Neuronal stem cell (in vitro differentiated cells): ENCODE results near the gene NPAS3.

Experiments used
- DNase-seq: peaks from one replicate; pipeline ENCODE4 v3.0.0-alpha.2; 2013; ENCODE audit warnings: low spot score
- H2AFZ ChIP-seq: one replicate; pipeline ENCODE4 v1.6.1; 2013; ENCODE audit warnings: mild to moderate bottlenecking, low read length, inconsistent platforms
- H2AK5ac ChIP-seq: 2 replicates; pipeline ENCODE4 v1.6.1; 2013; ENCODE audit warnings: low read depth, mild to moderate bottlenecking, inconsistent platforms, low read length, moderate library complexity, mixed read lengths
- H2BK120ac ChIP-seq: 2 replicates; pipeline ENCODE4 v1.6.1; 2013; ENCODE audit warnings: low read depth, mild to moderate bottlenecking, inconsistent platforms, low read length, moderate library complexity, mixed read lengths
- H2BK12ac ChIP-seq: one replicate; pipeline ENCODE4 v1.6.1; 2013; ENCODE audit warnings: low read length, inconsistent platforms
- H2BK15ac ChIP-seq: 2 replicates; pipeline ENCODE4 v1.6.1; 2013; ENCODE audit warnings: mild to moderate bottlenecking, low read length, inconsistent platforms, mixed read lengths
- H2BK5ac ChIP-seq: one replicate; pipeline ENCODE4 v1.6.1; 2013; ENCODE audit warnings: inconsistent platforms, mild to moderate bottlenecking, low read length, moderate library complexity
- H3K14ac ChIP-seq: one replicate; pipeline ENCODE4 v1.6.1; 2013; ENCODE audit warnings: low read length, inconsistent platforms
- H3K18ac ChIP-seq: 2 replicates; pipeline ENCODE4 v1.6.1; 2013; ENCODE audit warnings: low read length, inconsistent platforms
- H3K23ac ChIP-seq: 2 replicates; pipeline ENCODE4 v1.6.1; 2013; ENCODE audit warnings: low read depth, mild to moderate bottlenecking, mixed read lengths, low read length, inconsistent platforms; ENCODE audit not compliant: poor library complexity
- H3K27ac ChIP-seq: replicated peaks from 3 replicates; pipeline ENCODE4 v1.5.1; 2013; ENCODE audit warnings: low read length, inconsistent platforms
- H3K27me3 ChIP-seq, 3 experiments: 2 replicates each; pipeline ENCODE4 v1.6.1; 2013; ENCODE audit warnings: low read length in 3 of 3, mild to moderate bottlenecking in 2 of 3, inconsistent platforms in 1 of 3, low read depth in 1 of 3, mixed read lengths in 1 of 3, moderate library complexity in 1 of 3; ENCODE audit not compliant: control insufficient read depth in 3 of 3, insufficient read depth in 3 of 3
- H3K36me3 ChIP-seq, 2 donors: replicated peaks in 1 of 2; 2 replicates each; pipeline ENCODE4 v1.6.1; 2013; ENCODE audit warnings: low read length in 2 of 2; ENCODE audit not compliant: control insufficient read depth in 2 of 2, insufficient read depth in 2 of 2
- H3K4ac ChIP-seq: 2 replicates; pipeline ENCODE4 v1.6.1; 2013; ENCODE audit warnings: inconsistent platforms, mild to moderate bottlenecking, low read length, moderate library complexity
- H3K4me1 ChIP-seq, 2 donors: 1 replicate in 1 of 2; 2 replicates in 1 of 2; pipeline ENCODE4 v1.6.1; 2013; ENCODE audit warnings: low read length in 2 of 2, low read depth in 1 of 2; ENCODE audit not compliant: control insufficient read depth in 2 of 2, insufficient read depth in 1 of 2
- H3K4me2 ChIP-seq: one replicate; pipeline ENCODE4 v1.6.1; 2013; ENCODE audit warnings: mild to moderate bottlenecking, low read length, inconsistent platforms; ENCODE audit not compliant: insufficient read depth, poor library complexity, severe bottlenecking
- H3K4me3 ChIP-seq, 2 donors: 2 replicates each; pipeline ENCODE4 v1.5.1; 2013; ENCODE audit warnings: low read length in 2 of 2, mild to moderate bottlenecking in 2 of 2, inconsistent platforms in 1 of 2, moderate library complexity in 1 of 2
- H3K79me1 ChIP-seq: one replicate; pipeline ENCODE4 v1.6.1; 2013; ENCODE audit warnings: low read depth, mild to moderate bottlenecking, inconsistent platforms, low read length, moderate library complexity
- H3K9ac ChIP-seq: one replicate; pipeline ENCODE4 v1.6.1; 2013; ENCODE audit warnings: mild to moderate bottlenecking, low read depth, low read length, inconsistent platforms; ENCODE audit not compliant: poor library complexity
- H3K9me3 ChIP-seq, 2 donors: replicated peaks in 1 of 2; 2 replicates each; pipeline versions ENCODE3 to v1.6.1; 2013; ENCODE audit warnings: low read length in 2 of 2, mild to moderate bottlenecking in 2 of 2, inconsistent platforms in 1 of 2, low read depth in 1 of 2, mixed read lengths in 1 of 2, moderate library complexity in 1 of 2; ENCODE audit not compliant: control insufficient read depth in 2 of 2, insufficient read depth in 1 of 2
- H4K8ac ChIP-seq: one replicate; pipeline ENCODE4 v1.6.1; 2013; ENCODE audit warnings: low read depth, mild to moderate bottlenecking, inconsistent platforms, low read length, moderate library complexity
- H4K91ac ChIP-seq: one replicate; pipeline ENCODE4 v1.6.1; 2013; ENCODE audit warnings: low read length, low read depth, mild to moderate bottlenecking, inconsistent platforms; ENCODE audit not compliant: poor library complexity
- WGBS, 2 donors: extraction: QIAGEN DNeasy Blood & Tissue Kit; methylation state at CpG; one replicate each; pipeline ENCODE4 v1.1.7; 2013; ENCODE audit warnings: missing lambda C conversion rate in 2 of 2, mixed read lengths in 1 of 2; ENCODE audit not compliant: insufficient read length in 2 of 2, insufficient replicate concordance in 1 of 2; ENCODE audit errors: extremely low coverage in 2 of 2; 5-methylcytosine and 5-hydroxymethylcytosine counted together

Gene NPAS3

DNA sequence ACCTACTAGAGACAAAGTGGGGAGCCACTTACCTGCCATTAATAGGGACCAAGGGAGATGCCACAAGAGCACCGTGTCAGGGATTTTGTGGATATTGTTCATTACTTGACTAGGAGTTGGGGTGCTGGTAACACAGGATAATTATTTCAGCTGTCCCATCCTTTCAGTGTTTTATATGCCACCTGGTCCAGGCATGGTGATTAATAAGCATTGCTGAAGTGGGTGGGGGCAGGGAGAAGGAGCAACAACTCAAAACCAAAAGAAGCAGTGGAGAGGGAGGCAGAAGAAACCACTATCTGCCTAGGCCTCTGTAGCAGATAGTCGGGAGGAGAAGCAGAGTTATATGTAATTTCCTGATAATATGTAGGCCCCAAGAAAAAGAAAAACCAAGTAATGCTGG is 184.6 kb downstream of the NPAS3 start:
- no peak overlapping the region for H3K4me2 ChIP-seq
- H3K27ac ChIP-seq, result no peak overlapping the region
- H4K8ac ChIP-seq, result no peak overlapping the region
- peaks cover 0 to 2% of the 10 kb centered on the region in 2 donors for H3K4me1 ChIP-seq
- H3K9ac ChIP-seq, result no peak overlapping the region
- H2AK5ac ChIP-seq, result no peak overlapping the region
- no peaks in the 10 kb centered on the region for H3K79me1 ChIP-seq
- no peak overlapping the region for H3K23ac ChIP-seq
- H3K4ac ChIP-seq, result peak overlapping the region; percentile 39
- WGBS, 2 donors, result no CpG with 5 or more reads among the region's 2 CpGs
- no peak overlapping the region for H2AFZ ChIP-seq
- no peak overlapping the region for H2BK5ac ChIP-seq
- H3K9me3 ChIP-seq, result peaks cover 0 to 2% of the 10 kb centered on the region in 2 donors
- no peak overlapping the region for H2BK12ac ChIP-seq
- H3K14ac ChIP-seq, result no peak overlapping the region
- H3K4me3 ChIP-seq, result no peak overlapping the region
- H3K27me3 ChIP-seq, result no peaks in the 10 kb centered on the region
- no peak overlapping the region for H3K18ac ChIP-seq
- DNase-seq, result no peak
- no peak overlapping the region for H4K91ac ChIP-seq
- no peak overlapping the region for H2BK120ac ChIP-seq
- no peak overlapping the region for H2BK15ac ChIP-seq
- H3K36me3 ChIP-seq, result peaks cover 0 to 25% of the 10 kb centered on the region in 2 donors

DNA sequence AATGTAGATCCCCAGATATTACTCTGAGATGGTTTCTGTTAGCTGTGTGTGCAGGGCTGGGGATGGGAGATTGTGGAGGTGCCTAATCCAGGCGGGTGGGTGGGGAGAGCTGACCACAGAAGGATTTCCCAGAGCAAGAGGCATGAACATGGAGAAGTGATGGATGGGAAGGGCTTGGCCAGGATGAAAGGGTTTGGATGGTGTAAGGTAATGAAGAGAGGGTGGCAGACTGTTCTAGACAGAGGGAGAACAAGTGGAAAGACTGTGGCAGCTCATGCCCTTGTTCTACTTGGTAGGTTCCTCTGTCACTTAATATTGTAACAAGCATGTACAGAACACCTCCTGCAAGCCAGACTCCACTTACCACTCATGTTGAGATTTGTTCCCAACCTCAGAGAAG is 187.8 kb downstream of the NPAS3 start:
- Histone ChIP-seq H2AK5ac (no peak overlapping the region), H3K4ac (no peak overlapping the region), H3K27me3 (no peaks in the 10 kb centered on the region), H2BK15ac (no peak overlapping the region), H3K23ac (no peak overlapping the region), H3K14ac (no peak overlapping the region), H3K9ac (no peak overlapping the region), H3K18ac (no peak overlapping the region), H3K4me2 (no peak overlapping the region), H2AFZ (no peak overlapping the region), H3K79me1 (no peaks in the 10 kb centered on the region), H4K8ac (no peak overlapping the region), H2BK12ac (no peak overlapping the region), H3K9me3 (peaks cover 0 to 7% of the 10 kb centered on the region in 2 donors), H2BK120ac (no peak overlapping the region), H2BK5ac (no peak overlapping the region), H3K36me3 (peaks cover 0 to 24% of the 10 kb centered on the region in 2 donors), H4K91ac (no peak overlapping the region), H3K27ac (no peak overlapping the region), H3K4me1 (peaks cover 0 to 2% of the 10 kb centered on the region in 2 donors), H3K4me3 (no peak overlapping the region)
- no CpG with 5 or more reads among the region's 1 CpG for WGBS, 2 donors
- no peak for DNase-seq

DNA sequence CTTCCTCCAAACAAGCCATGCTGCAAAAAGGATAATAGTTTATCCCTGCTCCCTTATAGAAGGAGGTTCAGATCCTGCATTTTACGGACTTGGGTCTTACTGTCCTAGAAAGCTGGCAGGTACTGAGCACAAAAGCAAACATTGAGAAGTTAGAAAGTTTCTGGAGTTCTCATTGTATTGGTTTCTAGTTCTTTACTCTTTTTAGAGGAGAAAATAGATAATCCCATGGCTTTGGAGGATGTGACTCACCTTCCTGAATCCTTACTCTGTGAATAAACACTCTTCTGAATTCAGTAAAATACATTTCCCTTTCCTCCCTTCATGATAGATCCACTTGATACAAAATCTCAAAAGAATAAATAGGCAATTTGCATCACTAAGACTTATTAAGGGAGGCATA is 188.9 kb downstream of the NPAS3 start:
- Histone ChIP-seq H3K9ac (no peak overlapping the region), H3K36me3 (peaks cover 0 to 27% of the 10 kb centered on the region in 2 donors), H4K8ac (no peak overlapping the region), H3K4me1 (peaks cover 0 to 2% of the 10 kb centered on the region in 2 donors), H3K23ac (no peak overlapping the region), H3K27me3 (no peaks in the 10 kb centered on the region), H3K79me1 (no peaks in the 10 kb centered on the region), H3K18ac (no peak overlapping the region), H3K4me3 (no peak overlapping the region), H2BK15ac (no peak overlapping the region), H4K91ac (no peak overlapping the region), H3K4me2 (no peak overlapping the region), H2BK120ac (no peak overlapping the region), H2BK5ac (no peak overlapping the region), H2AK5ac (no peak overlapping the region), H3K14ac (no peak overlapping the region), H2BK12ac (no peak overlapping the region), H2AFZ (no peak overlapping the region), H3K4ac (no peak overlapping the region), H3K9me3 (peaks cover 0 to 7% of the 10 kb centered on the region in 2 donors), H3K27ac (no peak overlapping the region)
- no peak for DNase-seq
- no CpG with 5 or more reads among the region's 1 CpG for whole genome bisulfite sequencing, 2 donors

DNA sequence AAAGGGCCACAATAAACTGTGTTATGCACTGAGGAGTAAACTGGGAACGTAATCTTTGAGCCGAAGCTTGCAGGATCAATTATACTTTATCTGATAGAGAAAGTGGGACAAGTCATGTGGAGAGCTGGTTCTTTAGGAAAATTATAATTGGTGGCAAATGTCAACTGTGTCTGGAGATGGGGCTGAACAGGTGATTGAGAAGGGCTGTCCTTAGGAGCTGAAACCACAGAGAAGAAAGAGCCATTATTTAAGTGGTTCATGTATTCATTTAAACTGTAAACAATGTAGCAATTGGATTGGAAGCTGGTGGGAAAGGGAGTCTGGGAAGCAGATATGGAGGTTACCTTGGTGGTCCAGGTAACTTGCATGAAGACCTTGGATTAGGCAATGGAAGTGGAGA is 193.1 kb downstream of the NPAS3 start:
- Histone ChIP-seq H2BK5ac (no peak overlapping the region), H3K4me3 (no peak overlapping the region), H2AFZ (no peak overlapping the region), H3K9ac (no peak overlapping the region), H2BK15ac (no peak overlapping the region), H4K91ac (no peak overlapping the region), H3K36me3 (peaks cover 0 to 19% of the 10 kb centered on the region in 2 donors), H2BK120ac (no peak overlapping the region), H2BK12ac (no peak overlapping the region), H3K4ac (no peak overlapping the region), H3K4me1 (peaks cover 0 to 10% of the 10 kb centered on the region in 2 donors), H3K18ac (no peak overlapping the region), H3K27ac (no peak overlapping the region), H3K27me3 (no peaks in the 10 kb centered on the region), H2AK5ac (no peak overlapping the region), H4K8ac (no peak overlapping the region), H3K79me1 (no peaks in the 10 kb centered on the region), H3K4me2 (no peak overlapping the region), H3K14ac (no peak overlapping the region), H3K9me3 (peaks cover 0 to 5% of the 10 kb centered on the region in 2 donors), H3K23ac (no peak overlapping the region)
- WGBS, 2 donors, result no CpG with 5 or more reads among the region's 2 CpGs
- DNase-seq, result no peak
